GM19351 (cell line): ENCODE measurements around the gene THUMPD3.

Experiments
- ATAC-seq: cut with Tn5 transposase; IDR thresholded peaks from one replicate; pipeline ENCODE4 v1.9.1; 2021; ENCODE audit warnings: mild to moderate bottlenecking, moderate library complexity; ENCODE audit not compliant: unreplicated experiment

The THUMPD3 gene

GRCh38 chr3:9415485-9416138 lies 52.8 kb downstream of the THUMPD3 start:
- no peak for ATAC-seq

GRCh38 chr3:9416139-9416780 lies 53.4 kb downstream of the THUMPD3 start:
- ATAC-seq, result no peak

- no peak for ATAC-seq
Measured at GRCh38 chr3:9420850-9421549, 58.1 kb downstream of the THUMPD3 start.

GRCh38 chr3:9422712-9423424 lies 60.0 kb downstream of the THUMPD3 start:
- ATAC-seq, result no peak

GRCh38 chr3:9428411-9428810 lies 65.6 kb downstream of the THUMPD3 start:
- no peak for ATAC-seq

- ATAC-seq, result no peak
Measured at GRCh38 chr3:9430733-9431132, 67.9 kb downstream of the THUMPD3 start.

GRCh38 chr3:9433627-9434521 lies 71.0 kb downstream of the THUMPD3 start:
- no peak for ATAC-seq

GRCh38 chr3:9435316-9435715 lies 72.5 kb downstream of the THUMPD3 start:
- no peak for ATAC-seq
